HG03378 (cell line): ENCODE measurements around the gene KLHL6.
"Not testable (repeated sequence)": the region's sequence is repeated elsewhere in the genome, so short reads cannot be mapped to it uniquely, and the experiment has no call there.

ENCODE experiments used
- ATAC-seq: cut with Tn5 transposase; IDR thresholded peaks from one replicate; pipeline ENCODE4 v1.9.1; 2021; ENCODE audit warnings: mild to moderate bottlenecking, moderate library complexity; ENCODE audit not compliant: unreplicated experiment

Gene KLHL6

DNA sequence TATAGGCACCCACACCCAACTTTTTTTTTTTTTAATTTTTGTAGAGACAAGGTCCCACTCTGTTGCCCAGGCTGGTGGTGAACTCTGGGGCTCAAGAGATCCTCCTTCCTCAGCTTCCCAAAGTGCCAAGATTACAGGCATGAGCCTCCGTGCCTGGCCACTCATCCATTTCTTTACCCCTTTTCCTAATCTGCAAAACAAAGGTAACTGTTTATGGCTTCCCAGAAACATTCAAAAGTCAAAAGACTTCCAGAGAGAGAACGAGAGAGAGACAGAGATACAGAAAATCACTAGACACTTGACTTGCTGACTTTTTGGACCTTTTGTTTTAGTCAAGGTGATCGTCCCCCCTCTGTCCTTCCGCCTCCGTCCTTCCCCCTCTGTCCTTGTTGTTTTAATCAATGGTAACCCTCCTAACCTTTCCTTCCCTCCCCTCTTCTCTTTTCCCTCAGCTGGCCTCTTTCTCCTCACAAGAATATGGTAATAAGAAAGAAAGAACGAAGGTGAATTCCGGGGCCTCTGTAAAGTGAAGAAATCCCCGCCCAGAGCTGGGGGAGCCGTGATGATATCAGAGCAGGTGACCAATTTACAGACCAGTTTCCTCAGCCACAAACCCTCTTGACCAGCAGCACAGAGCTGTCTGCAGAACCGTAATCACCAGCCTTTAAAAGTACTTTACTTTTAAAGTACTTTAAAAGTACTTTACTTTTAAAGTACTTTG lies 21.9 kb downstream of the KLHL6 start:
- peak; percentile 45 for ATAC-seq

DNA sequence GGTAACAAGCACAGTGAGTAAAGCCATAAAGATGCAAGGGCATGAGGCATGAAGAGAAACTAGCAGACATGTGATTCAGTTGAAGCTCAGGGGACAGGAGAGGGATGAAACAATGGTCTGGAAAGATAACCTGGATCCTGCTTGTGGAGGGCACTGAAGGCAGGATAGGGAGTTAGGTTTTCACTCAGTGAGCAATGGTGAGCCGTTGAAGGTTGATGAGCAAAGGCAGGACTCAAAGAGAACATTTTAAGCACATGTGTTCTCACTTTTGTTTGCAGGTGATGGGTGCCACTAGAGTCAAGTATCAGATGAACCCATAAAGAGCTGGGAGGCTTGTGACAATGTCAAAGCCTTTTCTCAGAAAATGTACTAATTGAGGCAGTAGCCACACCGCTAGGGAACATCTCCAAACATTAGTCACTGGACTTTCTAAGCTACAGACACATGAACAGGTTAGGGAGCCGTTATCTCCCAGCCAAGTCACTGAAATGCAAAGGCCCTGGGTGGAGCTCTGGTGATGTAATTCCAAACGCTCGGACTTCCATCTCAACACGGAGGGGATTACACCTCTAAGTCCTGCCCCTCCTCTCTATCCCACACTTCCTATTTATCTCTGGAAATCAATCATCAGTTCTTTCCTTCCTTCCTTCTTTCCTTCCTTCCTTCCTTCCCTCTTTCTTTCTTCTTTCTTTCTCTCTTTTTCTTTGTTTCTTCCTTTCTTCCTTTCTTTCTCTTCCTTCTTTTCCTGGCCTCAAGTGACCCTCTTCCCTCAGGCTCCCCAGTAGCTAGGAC lies 22.7 kb downstream of the KLHL6 start:
- ATAC-seq: no peak

DNA sequence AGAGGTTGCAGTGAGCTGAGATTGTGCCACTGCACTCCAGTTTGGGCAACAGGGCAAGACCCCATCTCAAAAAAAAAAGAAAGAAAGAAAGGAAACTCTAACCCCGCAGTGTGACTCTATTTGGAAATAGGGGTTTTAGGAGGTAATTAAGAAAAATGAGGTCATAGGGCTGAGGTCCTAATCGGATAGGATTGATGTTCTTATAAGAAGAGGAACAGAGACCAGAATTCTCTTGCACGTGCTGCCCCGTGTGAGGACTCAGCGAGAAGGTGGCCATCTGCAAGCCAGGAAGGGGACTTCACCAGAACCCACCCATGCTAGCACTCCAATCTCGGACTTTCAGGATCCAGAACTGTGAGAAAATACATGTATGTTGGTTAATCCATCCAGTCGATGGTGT lies 25.8 kb downstream of the KLHL6 start:
- no peak for ATAC-seq

DNA sequence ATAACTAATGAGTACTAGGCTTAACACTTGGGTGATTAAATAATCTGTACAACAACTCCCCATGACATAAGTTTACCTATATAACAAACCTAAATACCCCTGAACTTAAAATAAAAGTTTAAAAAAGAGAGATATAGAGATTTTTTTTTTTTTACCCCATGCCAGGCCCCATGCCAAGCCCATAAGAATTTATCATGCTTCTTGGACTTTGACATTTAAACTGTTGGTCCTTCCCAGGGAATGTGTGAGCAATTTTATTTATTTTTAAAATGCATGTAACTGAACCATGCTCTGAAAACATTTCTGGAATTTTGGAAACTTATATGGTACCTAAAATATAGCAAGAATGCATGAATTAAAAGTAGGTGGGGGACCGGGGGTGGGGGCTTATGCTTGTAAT lies 26.3 kb downstream of the KLHL6 start:
- no peak for ATAC-seq

DNA sequence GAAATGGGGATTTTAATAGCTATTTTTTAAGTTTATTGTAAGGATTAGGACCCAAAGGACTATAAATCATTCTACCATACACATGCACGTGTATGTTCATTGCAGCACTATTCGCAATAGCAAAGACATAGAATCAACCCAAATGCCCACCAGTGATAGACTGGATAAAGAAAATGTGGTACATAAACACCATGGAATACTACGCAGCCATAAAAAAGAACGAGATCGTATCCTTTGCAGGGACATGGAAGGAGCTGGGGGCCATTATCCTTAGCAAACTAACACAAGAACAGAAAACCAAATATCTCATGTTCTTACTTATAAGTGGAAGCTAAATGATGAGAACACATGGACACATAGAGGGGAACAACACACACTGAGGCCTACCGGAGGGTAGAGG lies 26.7 kb downstream of the KLHL6 start:
- ATAC-seq: not testable (repeated sequence)

DNA sequence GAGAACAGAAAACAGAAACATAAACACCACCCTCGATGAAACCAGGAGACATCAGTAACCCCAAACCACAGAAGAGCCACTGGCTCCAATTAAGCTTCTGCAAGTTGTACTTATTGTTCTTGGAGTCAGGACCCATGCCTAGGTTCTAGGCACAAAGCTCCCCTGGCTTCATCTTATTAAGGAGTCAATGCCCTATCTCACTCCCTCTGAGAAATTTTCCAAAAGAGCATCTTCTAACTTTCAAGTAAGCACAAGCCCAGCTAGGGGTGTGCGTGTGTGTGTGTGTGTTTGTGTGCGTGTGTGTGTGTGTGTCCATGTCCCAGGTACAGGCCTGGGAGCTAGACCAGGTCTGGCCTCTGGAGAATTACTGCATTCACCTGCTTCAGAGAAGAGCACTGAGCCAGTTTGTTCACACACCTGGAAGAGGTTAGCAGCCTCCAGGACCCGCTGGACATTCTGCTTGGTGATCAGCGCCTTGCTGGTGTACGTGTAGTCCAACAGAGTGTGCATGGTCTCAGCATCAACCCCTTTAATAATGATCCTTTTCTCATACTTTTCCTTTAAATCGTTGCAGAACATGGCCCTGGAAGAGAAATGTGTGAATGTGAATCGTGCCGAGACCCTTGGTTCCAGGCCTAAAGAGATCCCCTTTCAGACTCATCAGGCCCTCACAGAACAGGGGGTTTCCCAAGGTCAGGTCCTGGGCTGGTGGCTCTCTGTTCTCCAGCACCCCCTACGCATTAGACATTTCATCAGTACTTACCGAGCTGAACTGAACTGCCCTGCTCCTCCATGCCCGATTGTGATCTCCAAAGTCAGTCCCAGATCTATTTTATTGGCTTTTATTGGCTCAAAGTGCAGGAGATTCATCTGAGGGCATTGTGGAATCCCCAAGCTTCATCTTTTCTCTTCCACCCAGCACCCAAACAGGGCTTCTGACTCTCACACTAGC lies 27.8 kb downstream of the KLHL6 start:
- peak; percentile 85 for ATAC-seq

DNA sequence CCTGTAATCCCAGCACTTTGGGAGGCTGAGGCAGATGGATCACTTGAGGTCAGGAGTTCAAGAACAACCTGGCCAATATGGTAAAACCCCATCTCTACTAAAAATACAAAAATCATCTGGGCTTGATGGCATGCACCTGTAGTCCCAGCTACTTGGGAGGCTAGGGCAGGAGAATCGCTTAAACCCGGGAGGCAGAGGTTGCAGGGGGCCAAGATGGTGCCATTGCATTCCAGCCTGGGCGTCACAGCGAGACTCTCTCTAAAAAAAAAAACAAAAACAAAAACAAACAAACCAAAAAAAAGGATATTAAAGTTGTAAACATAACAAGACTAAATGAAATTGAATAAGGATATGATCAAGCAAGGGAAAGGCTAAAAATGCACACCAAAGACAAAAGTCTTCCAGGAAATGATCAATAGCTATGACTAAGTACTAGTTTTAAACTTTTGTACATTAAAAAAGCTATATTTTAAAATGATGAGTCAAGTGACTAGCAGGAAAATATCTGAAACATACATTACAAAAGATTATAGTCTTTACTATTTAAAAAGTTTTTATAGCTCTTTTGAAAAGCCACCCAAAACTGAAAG lies 28.6 kb downstream of the KLHL6 start:
- peak; percentile 16 for ATAC-seq

DNA sequence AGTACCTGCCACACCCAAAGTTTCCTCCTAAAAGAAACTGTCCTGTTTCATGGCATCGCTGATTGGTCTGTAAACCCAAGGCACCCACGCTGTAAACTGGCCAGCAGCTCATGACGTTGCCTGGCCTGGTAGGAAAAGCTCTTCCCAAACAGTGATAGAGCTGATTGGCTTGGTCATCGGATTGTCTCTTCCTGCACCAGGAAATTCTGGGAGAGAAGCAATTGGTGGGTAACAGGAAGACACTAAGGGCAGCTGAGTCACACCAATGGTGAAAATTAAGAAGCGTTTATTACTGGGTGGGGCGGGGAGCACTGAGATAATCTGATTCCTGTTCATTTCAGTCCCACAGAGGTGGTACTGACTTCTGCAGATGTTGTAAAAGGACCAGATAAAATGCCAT lies 31.0 kb downstream of the KLHL6 start:
- ATAC-seq: no peak

DNA sequence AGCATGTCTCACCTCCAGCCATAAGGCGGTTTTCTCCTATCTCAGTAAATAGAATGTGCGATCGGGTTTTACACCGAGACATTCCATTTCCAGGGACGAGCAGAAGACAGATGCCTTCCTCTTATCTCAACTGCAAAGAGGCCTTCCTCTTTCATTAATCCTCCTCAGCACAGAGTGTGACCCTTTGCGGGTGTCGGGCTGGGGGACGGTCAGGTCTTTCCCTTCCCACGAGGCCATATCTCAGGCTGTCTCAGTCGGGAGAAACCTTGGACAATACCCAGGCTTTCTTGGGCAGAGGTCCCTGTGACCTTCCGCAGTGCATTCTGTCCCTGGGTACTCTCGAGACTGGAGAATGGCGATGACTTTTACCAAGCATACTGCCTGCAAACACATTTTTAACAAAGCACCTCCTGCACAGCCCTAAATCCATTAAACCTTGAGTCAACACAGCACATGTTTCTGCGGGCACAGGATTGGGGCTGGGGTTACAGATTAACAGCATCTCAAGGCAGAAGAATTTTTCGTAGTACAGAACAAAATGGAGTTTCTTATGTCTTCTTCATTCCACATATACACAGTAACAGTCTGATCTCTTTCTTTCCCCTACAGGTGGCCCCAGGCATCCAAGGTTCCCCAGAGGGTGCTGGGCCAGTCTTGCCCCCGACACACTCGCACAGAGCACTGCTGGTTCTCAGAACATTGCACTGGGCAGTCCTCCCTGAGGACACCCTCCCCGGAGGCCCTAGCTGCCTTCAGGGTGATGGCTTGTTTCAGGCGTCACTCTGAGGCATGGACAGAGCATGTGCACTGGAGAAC lies 34.6 kb downstream of the KLHL6 start:
- ATAC-seq: not testable (repeated sequence)

DNA sequence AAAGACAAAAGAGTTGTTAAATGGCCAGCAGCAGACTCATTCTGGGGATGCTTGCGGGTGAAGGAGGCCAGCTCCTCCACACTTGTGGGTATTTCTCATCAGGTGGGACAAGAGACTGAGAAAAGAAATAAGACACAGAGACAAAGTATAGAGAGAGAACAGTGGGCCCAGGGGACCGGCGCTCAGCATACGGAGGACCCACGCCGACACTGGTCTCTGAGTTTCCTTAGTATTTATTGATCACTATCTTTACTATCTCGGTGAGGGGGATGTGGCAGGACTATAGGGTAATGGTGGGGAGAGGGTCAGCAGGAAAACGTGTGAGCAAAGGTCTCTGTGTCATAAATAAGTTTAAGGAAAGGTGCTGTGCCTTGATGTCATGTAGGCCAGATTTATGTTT lies 35.2 kb downstream of the KLHL6 start:
- not testable (repeated sequence) for ATAC-seq

DNA sequence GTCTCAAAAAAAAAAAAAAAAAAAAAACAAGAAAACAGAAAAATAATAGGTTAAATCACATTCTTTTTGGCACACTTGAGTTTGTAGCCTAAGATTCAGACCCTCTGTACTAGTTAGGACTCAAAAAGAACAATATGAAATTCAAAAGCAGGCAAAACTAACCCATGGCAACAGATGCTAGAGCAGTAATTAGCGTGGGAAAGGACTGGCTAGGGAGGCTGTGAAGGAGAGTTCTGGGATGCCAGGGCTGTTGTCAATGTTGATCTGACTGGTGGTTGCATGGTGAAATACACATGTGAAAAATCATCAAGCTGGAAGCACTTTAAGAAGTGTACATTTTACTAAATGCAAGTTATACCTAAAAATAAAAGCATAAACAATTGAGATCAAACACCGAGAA lies 35.6 kb downstream of the KLHL6 start:
- ATAC-seq: no peak

DNA sequence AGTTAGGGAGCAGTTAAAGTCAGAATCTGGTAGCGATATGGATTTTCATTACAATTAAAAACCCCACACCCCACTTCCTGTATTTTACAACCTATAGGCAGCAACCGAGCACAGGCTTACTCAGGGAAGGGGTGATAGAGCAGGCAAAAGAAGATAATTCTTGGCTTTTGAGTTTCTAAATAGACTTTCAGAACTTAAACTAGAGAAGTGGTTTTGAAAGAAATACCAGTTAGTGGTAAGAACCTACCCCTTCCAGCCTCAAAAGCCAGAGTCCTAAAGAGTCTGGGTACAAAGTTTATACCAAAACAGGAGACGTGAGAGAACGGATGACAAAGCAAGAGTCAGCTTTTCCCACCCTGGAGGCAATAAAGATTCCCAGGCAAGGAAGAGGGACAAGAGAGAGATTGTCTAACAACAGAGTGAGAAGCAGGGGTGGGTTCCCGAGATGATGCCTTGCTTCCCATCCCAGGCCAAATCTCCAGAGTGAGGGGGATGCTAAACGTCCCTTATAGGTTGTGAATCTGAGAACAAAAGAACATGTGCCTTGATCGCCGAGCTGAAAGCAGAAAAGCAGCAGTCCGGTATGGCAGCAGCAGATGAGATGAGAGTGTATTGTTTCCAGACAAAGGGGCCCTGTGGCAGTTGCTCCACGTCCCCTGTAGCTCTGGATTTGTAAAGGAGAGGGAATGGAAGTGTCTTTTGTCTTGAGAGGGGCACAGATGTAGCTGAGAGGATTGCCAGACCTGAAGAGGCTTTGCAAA lies 36.8 kb downstream of the KLHL6 start:
- ATAC-seq: no peak

DNA sequence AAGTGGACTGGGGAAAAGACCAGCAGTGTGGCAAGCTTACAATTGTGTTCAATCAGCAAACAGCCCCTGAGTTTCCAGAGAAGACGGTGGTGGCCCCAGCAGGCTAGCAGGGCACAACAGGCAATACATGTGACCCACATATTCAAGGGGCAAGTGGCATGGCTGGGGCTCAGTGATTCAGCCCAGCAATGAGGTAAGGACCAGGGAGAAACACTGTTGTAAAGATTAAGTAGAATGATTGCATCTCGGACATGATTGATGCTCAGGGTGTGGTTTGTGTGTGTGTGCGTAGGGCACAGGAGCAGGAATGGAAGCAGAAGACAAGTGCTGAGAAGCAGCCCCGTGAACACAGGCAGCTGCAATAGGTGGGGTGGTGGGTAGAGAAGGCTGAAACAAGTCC lies 37.9 kb downstream of the KLHL6 start:
- ATAC-seq: no peak

DNA sequence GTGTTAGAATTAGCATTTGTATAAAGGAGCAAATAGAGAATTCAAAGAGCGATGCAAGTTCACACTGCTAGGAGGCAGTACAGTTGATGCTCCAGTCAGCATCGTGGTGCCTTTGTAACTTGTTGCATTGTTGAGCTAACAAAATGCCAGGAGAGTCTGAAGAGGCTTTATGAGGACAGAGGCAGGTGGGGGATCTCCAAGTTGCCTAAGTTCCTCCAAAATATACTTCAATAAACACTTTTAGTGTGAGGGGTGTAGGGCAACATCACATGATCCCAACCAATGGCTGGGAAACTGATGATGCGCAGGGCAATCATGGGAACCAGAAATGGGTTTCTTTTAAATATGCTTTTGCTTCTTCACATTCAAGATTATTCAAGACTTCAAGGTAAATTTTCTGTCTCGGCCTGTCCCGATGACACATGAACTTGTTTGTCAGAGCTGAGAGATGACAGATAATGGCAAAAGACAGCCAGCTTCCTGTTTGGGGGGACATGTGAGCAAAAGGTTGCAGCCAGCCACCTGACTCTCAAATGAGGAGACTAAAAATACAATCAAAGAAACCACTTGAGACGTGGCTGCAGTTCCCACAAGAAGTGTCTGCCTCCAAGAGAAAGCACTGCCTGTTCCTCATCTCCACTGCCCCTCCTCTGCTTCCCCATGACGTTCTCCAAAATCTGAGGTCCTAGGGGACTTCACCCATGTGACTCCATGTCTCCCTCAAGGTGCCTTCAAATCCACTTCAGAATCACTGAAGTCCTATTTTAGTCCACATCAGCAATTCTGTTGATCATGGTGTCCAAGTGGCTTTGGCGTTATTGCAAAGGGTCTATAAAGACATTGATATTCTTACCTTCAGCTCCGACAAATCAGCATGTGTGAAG lies 39.3 kb downstream of the KLHL6 start:
- ATAC-seq: peak; percentile 80

DNA sequence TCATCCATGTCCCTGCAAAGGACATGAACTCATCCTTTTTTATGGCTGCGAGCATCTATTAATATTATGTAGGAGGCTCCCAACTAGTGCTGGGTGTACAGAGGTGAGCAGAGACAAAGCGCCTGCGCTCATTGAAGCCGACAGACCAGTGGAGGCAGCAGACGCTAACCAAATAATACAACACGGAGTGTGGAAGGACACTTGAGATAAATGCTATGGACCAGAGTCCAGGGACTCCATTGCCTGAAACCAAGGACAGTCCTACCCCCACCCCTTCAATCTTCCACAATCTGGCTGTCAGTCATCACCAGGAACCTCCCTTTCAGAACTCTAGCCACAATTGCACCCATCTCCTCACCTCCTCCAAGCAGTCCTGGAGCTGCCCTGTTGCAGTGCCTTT lies 41.5 kb downstream of the KLHL6 start:
- ATAC-seq: no peak

DNA sequence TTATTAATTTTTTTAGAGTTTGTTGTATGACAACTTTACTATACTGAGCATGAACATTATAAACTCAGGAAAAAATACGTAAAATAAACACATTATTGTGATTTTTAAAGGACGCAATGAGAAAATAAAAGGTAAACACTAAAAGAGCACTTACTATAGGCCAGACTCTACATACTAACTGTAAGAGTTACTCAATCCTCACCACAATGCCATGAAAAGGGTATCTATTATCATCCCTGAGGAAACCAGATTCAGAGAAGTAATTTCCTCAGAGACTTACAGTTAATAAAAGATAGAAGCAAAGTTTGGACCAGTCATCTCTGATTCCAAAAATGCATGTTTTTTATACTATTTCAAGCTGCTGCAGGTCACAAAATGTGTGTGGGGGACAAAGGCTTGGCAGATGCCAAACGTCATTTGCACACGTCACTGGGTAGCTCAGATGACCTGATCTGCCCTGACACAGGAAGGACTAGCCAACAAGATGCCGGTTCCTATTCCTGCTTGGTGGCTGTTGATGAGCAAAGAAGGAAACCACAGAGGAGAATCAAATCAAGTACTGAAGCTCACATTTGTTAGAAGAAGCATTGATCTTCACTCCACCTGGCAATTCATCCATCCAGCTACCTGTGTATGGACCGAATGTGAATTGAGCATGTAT lies 42.3 kb downstream of the KLHL6 start:
- ATAC-seq: no peak

DNA sequence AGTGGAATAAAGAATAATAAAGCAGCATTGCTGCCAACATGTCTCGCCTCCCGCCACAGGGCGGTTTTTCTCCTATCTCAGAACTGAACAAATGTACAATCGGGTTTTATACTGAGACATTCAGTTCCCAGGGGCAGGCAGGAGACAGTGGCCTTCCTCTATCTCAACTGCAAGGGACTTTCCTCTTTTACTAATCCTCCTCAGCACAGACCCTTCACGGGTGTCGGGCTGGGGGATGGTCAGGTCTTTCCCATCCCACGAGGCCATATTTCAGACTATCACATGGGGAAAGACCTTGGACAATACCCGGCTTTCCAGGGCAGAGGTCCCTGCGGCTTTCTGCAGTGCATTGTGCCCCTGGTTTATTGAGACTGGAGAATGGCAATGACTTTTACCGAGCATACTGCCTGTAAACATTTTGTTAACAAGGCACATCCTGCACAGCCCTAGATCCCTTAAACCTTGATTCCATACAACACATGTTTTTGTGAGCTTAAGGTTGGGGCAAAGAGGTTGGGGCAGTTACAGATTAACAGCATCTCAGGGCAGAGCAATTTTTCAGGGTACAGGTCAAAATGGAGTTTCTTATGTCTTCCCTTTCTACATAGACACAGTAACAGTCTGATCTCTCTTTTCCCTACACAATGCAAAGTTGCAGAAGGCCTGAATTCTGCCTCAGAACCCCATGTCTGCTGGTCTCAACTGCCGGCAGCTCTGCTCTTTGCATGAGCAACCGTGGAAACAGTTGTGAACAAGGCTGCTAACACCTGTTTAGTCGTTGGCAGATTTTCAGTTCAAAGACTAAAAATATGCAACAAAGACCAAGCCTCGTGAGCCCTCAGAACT lies 44.0 kb downstream of the KLHL6 start:
- ATAC-seq: not testable (repeated sequence)
